ENCODE results near the gene DIP2C.
"Not testable (repeated sequence)": the region's sequence is repeated elsewhere in the genome, so short reads cannot be mapped to it uniquely, and the experiment has no call there.

The DIP2C gene

DNA sequence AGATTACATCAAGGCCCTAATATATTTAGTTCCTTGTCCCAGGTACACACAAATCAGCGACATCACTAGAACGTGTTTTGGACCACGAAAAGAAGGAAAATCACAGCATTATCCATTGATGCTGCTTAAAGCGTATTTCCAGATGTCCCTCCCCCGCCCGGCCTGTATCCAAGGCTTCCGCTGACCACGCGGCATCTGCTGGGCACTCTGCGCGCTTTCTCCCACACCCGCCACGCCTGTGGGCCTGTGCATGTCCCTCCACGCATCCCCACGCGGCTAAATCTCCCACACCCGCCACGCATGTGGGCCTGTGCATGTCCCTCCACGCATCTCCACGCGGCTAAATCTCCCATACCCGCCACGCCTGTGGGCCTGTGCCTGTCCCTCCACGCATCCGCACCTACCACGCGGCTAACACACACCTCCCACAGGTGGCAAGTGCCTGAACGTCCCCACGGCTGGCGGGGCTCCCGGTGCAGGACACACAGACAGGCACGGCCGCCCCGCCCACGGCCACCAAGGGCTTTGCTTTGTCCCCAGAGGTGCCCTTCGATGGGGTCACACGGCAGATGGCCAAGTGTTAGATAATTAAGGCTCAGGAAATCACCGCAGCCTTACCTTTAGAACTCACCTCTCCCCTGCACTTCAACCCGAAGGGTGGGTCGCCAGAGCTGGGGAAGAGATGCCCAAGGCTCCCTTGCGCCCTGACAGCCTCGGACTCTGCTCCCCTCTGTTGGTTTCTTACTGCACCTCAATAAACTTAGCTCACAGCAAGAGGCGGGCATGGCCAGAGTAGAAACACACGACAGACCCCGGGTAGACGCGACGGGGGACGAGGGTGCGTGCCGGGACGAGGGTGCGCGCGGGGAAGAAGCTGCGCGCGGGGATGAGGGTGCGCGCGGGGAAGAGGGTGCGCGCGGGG is 49.5 kb downstream of the DIP2C start:
- no peak for DNase-seq

DNA sequence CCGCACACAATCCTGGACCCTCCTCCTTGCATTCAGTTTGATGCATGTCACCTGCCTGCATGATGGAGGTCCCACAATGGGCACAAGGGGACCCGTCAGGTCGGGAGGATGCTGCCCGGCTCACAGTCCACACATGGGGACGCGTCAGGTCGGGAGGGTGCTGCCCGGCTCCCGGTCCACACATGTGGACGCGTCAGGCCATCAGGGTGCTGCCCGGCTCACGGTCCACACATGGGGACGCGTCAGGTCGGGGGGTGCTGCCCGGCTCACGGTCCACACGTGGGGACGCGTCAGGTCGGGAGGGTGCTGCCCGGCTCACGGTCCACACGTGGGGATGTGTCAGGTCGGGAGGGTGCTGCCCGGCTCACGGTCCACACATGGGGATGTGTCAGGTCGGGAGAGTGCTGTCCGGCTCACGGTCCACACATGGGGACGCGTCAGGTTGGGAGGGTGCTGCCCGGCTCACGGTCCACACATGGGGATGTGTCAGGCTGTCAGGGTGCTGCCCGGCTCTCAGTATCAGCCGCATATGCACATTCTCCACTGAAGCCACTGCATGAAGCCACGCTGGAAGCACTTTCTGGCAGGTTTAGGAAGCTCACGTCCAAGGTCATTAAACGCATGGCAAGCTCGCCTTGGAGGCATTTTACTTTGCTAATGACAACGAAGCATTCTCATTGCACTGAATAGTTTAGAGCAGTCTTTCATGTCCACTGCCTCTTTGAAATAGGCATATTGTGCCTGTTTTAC is 50.3 kb downstream of the DIP2C start:
- DNase-seq, result no peak

DNA sequence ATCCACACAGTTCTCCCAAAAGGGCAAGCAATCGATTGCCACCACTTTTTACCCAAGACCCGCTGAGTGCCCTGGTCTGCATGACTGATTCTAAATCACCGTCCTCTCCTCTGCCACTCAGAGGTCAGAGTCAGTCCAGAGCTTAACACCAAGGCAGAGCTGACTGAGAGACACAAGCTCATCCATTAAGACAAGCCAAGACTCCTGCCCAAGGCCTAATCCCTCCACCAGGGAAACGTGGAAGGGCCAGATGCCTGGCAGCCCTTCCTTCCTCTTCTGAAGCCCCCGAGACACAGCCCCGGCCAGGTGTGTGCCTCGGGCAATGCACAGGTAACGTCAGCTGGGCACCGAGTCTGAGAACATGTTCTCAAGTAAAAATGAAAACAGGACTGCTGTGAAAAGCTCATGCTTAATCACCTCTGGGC is 51.7 kb downstream of the DIP2C start:
- no peak for DNase-seq

DNA sequence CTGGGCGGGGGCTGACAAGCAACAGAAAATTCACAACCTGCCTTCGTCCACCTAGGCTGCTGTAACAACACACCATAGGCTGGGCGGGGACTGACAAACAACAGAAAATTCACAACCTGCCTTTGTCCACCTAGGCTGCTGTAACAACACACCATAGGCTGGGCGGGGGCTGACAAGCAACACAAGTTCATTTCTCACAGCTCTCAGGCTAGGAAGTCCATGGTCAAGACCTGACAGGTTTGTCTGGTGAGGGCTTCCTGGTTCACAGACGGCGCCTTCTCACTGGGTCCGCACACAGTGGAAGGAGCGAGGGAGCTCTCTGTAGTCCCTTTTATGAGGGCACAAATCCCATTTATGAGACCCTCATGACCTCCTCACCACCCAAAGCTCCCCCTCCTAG is 52.2 kb downstream of the DIP2C start:
- DNase-seq, result no peak

DNA sequence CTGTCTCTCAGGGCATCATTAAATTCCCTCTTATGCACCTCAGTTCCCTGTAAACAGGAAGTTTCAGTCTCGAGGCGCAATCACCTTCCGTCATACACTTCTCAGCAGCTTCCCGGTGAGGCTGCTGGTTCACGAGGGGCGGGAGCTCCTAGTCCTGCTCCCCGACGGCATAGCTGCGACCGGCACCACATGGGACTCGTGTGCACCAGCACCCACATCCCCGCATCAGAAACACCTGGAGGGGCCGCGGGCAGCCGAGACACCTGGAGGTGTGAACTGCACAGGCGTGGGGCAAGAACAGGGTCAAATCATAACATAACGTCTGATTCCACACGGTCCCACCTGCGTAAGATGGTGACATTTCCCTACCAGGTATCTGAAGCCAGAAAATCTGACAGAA is 52.7 kb downstream of the DIP2C start:
- no peak for DNase-seq

DNA sequence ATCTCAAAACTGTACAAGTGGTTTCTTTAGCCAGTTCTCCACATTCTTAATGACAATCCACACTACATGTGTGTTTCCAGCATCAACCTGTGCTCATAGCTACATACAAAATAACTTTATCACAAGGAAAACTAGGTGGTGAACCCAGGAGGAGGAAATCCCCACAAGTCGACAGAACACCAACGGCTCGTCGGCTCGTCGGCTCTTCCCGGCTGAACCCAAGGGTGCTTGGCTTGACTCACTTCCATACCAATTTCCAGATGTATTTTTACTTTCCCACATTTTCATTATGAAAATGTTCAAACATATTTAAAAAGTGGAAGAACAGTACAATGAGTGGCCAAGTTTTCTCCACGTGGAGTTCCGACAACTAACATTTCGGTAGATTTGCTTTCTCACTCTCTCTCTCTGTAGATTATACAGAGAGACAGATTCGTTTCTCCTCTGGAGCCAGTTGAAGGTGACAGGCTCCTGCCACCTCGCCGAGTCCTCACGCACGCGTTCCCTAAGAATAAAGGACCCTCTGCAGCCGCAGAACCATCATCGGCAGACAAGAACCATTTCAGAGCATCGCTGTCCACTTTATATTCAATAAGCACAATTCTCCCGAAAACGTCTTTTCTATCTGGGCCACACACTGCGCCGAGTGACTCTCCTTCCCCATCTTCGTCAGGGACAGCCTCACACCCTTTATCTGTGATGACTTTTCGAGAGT is 53.3 kb downstream of the DIP2C start:
- DNase-seq, result no peak

DNA sequence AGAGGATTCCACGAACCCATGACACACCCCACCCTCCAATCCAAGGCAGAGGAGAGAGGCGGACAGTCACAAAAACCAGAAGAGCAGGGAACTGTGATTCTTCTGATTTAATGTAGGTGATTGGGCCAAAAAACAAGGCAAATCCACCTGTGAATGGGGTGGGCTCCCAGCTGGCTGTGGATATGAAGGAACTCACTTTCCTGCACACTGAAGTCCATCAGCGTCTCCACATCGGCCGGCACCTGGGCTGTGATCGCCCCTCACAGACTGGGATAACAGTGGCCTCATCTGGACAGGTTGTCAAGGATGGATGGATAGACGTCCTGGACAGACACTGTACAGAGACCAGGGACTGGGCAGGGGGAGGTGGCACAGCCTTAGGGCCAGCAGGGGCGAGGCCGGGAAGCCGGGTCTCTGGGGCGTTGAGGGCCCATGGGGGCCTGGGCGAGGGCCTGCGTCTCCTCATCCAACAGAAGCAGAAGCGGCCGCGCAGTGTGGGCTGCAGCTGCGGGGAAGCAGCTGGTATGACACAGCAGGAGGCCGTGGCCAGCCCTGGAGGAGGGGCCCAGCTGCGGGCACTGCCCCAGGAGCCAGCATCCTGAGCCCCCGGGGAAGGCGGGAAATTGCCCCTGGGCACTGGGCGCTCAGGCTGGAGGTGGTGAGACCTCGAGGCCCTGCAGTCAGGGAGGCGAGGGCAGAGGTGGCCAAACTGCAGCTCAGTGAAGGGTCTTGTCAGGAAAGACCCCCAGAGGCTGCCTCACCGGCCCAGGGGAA is 54.2 kb downstream of the DIP2C start:
- DNase-seq, result no peak

DNA sequence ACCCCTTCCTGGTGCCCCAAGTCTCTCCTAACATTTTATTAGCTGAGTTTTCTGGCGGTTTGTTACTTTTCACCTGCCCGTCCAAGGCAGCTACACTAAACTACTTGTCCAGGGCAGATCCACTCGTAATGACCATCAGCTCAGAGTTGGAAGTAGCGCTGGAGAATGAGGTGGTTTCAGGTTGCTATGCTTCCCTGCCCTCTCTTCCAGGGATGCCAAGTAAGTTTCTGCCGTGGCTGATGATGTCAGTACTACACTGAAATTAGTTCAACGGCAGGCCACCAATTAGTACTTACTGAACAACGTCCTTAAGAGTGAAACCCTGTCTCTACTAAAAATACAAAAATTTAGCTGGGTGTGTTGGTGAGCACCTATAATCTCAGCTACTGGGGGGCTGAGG is 55.2 kb downstream of the DIP2C start:
- no peak for DNase-seq

DNA sequence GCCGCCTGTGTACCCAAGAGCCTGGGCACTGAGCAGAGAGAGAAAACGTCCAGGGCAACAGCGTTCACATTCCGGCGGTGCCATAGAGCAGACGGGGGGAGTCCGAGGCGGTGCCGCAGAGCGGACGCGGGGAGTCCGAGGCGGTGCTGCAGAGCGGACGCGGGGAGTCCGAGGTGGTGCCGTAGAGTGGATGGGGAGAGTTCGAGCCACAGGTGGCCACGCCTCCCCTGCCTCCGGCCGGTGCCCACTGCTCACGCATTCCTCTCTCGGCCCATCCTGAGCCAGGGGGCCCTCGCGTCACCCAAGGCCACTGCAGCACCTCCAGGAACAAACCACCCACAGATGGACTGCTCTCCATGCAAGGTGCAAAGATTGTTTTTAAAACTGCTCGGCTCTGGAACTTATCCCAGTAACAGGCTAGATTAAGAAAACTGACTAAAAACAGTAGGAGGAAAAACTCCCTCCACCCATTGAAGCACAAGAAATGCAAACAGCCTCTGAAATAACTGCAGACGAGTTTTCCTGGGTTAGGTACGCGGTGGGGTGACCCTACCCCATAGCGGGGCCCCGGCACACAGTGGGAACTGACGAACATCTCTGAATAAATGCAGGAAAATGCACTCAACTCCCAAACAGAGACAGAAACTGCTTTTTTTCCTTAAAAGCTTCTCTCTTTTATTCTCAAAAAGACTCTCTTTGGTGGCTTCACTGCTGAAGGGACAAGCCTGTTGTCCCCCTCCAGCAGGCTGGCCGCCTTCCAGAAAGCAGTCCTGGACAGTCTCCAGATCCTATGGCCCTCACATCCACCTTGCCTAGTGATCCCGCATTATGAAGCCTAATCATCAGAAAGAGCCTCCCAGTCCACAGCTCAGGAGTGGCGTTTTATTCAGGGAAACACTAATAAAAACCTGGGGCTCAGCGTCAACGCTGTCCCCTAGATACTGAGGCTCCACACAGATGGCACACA is 55.9 kb downstream of the DIP2C start:
- DNase-seq, result no peak

DNA sequence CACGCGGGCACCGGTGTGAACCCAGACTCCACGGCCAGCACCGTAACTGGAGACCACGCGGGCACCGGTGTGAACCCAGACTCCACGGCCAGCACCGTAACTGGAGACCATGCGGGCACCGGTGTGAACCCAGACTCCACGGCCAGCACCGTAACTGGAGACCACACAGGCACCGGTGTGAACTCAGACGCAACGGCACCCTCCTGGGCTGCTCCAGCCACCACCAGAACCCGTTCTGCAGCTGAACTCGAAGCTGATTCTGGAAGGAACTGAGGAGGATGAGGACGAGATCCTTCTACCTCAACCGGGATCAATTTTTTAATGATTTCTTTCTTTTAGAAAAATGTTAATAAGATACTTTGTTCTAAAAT is 56.7 kb downstream of the DIP2C start:
- not testable (repeated sequence) for DNase-seq

DNA sequence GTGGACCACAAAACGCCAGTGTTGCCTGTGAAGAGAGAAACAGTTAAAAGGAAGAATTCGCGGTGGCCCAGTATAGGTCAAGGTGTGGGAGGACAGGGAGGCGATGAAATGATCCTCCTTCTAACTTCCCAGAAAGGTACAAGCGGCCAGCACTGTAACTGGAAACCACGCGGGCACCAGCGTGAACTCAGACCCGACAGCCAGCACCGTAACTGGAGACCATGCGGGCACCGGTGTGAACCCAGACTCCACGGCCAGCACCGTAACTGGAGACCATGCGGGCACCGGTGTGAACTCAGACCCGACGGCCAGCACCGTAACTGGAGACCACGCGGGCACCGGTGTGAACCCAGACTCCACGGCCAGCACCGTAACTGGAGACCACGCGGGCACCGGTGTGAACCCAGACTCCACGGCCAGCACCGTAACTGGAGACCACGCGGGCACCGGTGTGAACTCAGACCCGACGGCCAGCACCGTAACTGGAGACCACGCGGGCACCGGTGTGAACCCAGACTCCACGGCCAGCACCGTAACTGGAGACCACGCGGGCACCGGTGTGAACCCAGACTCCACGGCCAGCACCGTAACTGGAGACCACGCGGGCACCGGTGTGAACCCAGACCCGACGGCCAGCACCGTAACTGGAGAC is 57.2 kb downstream of the DIP2C start:
- not testable (repeated sequence) for DNase-seq

DNA sequence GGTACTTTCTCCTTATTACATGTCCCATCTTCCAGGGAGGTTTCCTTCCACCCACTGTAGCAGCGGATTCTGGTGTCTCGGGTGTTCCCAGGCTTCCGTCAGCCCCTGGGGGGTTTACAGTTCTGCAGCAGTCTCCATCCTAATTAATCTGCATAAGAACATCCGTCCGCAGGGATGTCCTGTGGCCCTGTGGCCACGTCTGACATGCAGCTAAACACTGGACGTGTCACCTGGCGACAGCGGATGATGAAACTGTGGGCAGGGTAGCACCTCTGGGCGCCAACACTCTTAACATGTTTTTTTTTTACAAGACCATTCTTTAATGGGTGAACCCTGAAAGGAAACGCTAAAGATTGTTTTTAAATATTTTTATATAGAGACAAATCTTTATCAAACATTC is 58.2 kb downstream of the DIP2C start:
- no peak for DNase-seq

DNA sequence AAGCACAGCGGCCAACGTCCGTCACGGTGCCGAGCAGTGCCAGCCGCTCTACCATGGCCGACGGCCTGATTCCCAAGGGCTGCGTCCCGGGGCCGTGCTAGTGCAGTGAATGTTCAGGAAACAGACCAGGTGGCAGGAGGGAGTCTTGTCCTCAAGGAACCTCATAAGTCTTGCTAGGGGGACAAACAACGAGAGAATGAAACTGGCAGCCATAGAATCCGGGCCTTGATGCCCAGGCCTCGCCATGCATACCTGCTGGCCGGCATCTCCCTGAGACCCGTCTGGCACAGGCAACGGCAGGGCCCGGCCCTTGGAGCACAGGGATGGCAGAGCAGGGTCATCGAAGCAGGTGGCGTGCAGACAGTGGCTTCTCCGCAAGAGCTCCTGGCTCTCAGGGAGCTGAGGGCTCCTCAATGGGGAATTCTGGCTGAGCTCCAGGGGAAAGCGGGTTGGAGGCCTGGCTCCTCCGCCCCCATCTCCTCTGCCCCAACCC is 58.8 kb downstream of the DIP2C start:
- no peak for DNase-seq

DNA sequence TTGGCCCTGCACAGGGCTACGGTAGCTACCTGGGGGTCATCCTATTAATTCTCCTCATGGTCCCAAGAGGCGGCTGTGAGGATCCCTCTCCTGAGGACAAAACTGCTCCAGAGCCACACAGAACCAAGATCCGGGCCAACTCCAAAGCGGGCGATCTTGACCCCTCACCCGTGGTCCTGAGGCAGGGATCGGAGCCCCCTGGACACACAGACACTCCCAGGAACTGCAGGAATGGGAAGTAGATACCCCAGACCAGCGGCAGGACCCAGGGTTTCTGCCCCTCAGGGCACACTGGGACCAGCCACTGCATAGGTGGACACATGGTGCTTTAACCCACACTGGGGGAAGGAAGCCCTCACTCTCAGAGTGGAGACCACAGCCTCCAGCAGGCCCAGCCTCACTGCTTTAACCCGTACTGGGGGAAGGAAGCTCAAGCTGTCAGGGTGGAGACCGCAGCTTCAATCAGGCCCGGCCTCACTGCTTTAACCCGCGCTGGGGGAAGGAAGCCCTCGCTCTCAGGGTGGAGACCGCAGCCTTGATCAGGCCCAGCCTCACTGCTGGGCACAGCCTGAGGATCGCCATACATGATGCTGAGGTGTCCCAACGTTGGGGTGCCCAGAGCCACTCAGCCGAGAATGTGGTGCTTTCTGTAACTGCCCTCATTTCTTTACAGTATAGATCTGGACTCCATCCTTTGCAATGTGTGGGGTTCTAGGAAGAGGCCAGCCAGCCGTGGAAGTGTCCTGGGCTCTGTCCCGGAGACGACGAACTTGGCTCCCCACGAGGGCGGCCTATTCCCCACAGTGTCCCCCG is 60.1 kb downstream of the DIP2C start:
- DNase-seq, result no peak

DNA sequence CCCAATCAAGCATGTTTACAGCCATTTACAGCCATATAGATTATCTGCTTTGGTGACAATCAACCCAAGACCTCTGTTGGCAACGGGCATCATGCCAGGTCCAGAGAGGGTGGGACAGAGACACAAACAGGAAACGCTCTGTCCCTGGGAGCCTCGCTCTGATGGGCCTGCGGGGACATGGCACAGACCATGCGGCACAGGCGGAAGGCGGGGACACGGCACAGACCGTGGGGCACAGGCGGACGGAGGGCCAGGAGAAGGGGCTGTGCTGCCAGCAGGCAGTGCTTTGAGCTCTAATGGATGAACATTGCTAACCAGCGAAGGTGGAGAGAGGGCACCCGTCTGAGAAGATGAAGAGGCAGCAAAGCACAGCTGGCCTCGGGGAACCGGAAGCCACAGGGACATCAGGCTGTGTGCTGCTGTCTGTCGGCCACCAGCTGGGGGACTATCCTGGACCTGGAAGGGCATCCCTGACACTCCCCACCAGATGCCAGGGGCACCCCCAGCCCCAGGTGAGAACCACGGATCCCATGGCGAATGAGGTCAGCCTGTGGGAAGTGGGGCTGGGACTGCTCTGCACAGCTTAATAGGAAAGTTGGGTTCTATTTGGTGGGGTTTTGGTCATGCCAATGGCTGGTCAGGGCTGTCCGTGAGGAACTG is 61.0 kb downstream of the DIP2C start:
- no peak for DNase-seq

DNA sequence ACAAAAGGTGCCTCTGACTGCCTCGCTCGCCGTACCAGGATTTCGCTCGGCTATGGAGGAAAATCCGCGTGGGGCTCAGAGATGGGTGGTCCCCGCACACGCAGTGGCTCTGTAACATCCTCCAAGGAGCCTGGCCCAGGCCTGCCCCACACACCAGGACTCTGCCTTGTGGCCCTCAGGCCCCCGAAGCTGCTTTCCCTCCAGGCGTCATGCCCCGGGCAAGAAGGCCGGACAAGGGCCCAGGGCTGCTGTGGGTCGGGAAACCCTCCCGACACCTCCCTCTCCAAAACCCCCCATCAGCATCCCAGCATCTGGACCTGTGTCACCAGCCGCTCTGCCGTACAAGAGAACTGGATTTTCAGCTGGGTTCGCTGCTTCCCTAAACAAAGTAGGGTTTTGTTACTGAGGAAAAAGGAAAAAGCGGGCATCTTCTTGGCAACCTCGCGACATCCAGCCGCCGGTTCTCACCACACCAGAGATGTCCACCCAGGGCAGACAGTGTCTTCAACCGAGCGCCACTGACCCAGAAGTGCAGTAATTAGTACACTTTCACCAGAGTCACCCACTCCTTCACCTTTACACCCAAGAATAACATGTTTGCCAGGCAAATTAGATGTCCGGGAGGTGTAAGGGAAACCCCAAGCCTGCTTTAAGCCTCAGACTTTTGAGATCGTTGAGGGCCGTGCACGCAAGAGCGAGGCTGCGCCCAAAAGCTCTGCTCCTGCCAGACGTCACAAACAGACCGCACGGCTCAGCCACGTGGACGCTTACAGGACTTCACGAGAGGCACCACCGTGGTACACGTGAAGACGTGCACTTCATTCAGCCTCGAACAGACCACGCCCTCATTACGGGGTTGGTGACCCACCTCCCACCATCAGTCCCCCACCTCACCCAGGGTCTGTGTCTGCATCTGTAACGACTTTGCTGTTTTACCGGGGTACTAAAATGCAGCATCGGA is 62.2 kb downstream of the DIP2C start:
- no peak for DNase-seq

DNA sequence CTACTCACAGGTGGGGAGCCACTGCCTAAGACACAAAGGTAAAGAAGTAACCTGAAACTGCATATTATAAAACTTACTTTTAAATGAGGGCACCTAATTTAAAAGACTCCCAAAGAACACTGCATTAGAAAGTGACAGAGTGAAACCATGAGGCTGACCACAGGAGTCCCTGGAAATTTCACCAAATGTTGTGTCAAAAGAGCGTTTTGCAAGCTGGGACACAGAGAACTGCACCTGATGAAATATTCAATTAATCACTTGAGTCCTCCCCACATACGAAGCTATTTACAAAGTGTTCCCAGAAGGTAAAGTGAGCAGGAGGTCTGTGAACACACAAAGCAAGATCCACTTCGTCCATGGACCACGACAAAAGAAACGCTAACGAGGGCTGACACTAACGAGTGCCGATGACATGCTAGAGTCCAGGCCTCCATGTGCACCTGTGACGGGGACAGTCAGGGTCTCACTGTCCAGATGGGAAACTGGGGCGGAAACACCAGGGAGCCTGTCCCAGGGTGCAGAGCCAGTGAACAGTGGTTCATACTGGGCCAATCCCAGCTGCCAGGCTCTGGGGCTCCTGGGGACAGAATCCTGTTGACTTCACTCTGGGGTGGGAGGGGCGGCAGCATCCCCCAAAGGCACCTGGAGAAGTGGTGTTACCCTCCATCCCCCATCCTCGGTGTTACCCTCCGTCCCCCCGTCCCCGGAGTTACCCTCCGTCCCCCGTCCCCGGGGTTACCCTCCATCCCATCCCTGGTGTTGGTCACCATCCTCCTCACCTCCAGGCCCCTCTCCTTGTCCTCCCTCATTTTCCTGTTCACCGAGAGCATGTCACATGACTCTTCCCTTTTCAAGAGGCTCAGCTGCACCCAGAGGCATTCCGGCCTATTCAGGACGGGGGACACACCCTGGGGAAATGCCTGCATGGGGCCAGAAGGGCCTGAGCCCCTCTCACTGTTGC is 63.4 kb downstream of the DIP2C start:
- DNase-seq, result no peak
